ENCODE measurements around the gene DTL.
A peak's percentile ranks its signal among the peaks of the same experiment; 100 is the strongest.

Gene DTL

GRCh38 chr1:212118167-212118871 is 82.8 kb downstream of the DTL start:
- peak in 1 of 2 experiments; percentile 41 for DNase-seq
- no peak for TF ChIP-seq POLR2A (IDR thresholded peaks at IDR 0.05; ENCODE audit: low read length)
- TF ChIP-seq GATA1 (IDR thresholded peaks at IDR 0.05; ENCODE audit: low read depth, low read length), result no peak

- no peak for TF ChIP-seq GATA1 (IDR thresholded peaks at IDR 0.05; ENCODE audit: low read depth, low read length)
- no peak for TF ChIP-seq POLR2A (IDR thresholded peaks at IDR 0.05; ENCODE audit: low read length)
Measured at GRCh38 chr1:212118872-212119260, 83.3 kb downstream of the DTL start.

GRCh38 chr1:212119397-212119837 is 83.9 kb downstream of the DTL start:
- no peak for TF ChIP-seq GATA1 (IDR thresholded peaks at IDR 0.05; ENCODE audit: low read depth, low read length)
- TF ChIP-seq POLR2A (IDR thresholded peaks at IDR 0.05; ENCODE audit: low read length), result no peak
- no peak for DNase-seq

More at GRCh38 chr1:212118872-212119260, 83.3 kb downstream of the DTL start:
- DNase-seq, result no peak

GRCh38 chr1:212119863-212120262 is 84.3 kb downstream of the DTL start:
- DNase-seq, result no peak
- no peak for TF ChIP-seq GATA1 (IDR thresholded peaks at IDR 0.05; ENCODE audit: low read depth, low read length)
- TF ChIP-seq POLR2A (IDR thresholded peaks at IDR 0.05; ENCODE audit: low read length), result no peak

GRCh38 chr1:212121779-212122178 is 86.2 kb downstream of the DTL start:
- peak in 1 of 2 experiments; percentile 29 for DNase-seq
- TF ChIP-seq GATA1 (IDR thresholded peaks at IDR 0.05; ENCODE audit: low read depth, low read length) (no peak), POLR2A (IDR thresholded peaks at IDR 0.05; ENCODE audit: low read length) (no peak)

- no peak for TF ChIP-seq GATA1 (IDR thresholded peaks at IDR 0.05; ENCODE audit: low read depth, low read length)
- peak in 1 of 2 experiments; percentile 16 for DNase-seq
Measured at GRCh38 chr1:212124690-212125582, 89.4 kb downstream of the DTL start.

- DNase-seq, result no peak
- TF ChIP-seq GATA1 (IDR thresholded peaks at IDR 0.05; ENCODE audit: low read depth, low read length), result no peak
- no peak for TF ChIP-seq POLR2A (IDR thresholded peaks at IDR 0.05; ENCODE audit: low read length)
Measured at GRCh38 chr1:212125654-212126053, 90.1 kb downstream of the DTL start.

GRCh38 chr1:212127221-212127620 is 91.7 kb downstream of the DTL start:
- TF ChIP-seq POLR2A (IDR thresholded peaks at IDR 0.05; ENCODE audit: low read length) (no peak), GATA1 (IDR thresholded peaks at IDR 0.05; ENCODE audit: low read depth, low read length) (no peak)
- no peak for DNase-seq

GRCh38 chr1:212129781-212130180 is 94.2 kb downstream of the DTL start:
- no peak for TF ChIP-seq GATA1 (IDR thresholded peaks at IDR 0.05; ENCODE audit: low read depth, low read length)
- TF ChIP-seq POLR2A (IDR thresholded peaks at IDR 0.05; ENCODE audit: low read length), result no peak
- DNase-seq, result no peak

GRCh38 chr1:212132025-212132424 is 96.5 kb downstream of the DTL start:
- peak in 1 of 2 experiments; percentile 12 for DNase-seq
- TF ChIP-seq GATA1 (IDR thresholded peaks at IDR 0.05; ENCODE audit: low read depth, low read length) (no peak), POLR2A (IDR thresholded peaks at IDR 0.05; ENCODE audit: low read length) (no peak)

GRCh38 chr1:212133319-212133718 is 97.8 kb downstream of the DTL start:
- DNase-seq, result no peak

GRCh38 chr1:212135166-212135565 is 99.6 kb downstream of the DTL start:
- TF ChIP-seq GATA1 (IDR thresholded peaks at IDR 0.05; ENCODE audit: low read depth, low read length) (no peak), POLR2A (IDR thresholded peaks at IDR 0.05; ENCODE audit: low read length) (no peak)
- no peak for DNase-seq

More at GRCh38 chr1:212133319-212133718, 97.8 kb downstream of the DTL start:
- no peak for TF ChIP-seq POLR2A (IDR thresholded peaks at IDR 0.05; ENCODE audit: low read length)
- no peak for TF ChIP-seq GATA1 (IDR thresholded peaks at IDR 0.05; ENCODE audit: low read depth, low read length)

GRCh38 chr1:212137854-212138253 is 102.3 kb downstream of the DTL start:
- no peak for TF ChIP-seq GATA1 (IDR thresholded peaks at IDR 0.05; ENCODE audit: low read depth, low read length)
- no peak for TF ChIP-seq POLR2A (IDR thresholded peaks at IDR 0.05; ENCODE audit: low read length)
- DNase-seq, result no peak

- no peak for TF ChIP-seq POLR2A (IDR thresholded peaks at IDR 0.05; ENCODE audit: low read length)
- DNase-seq, result no peak
Measured at GRCh38 chr1:212138457-212138856, 102.9 kb downstream of the DTL start.
